H1 (cell line): ENCODE measurements around the gene ZC3HAV1. TPM values are rescaled to one million over a fixed set of nuclear protein-coding genes. Genes with fewer than 3 reads are reported as not detected.
"Not testable (repeated sequence)": the region's sequence is repeated elsewhere in the genome, so short reads cannot be mapped to it uniquely, and the experiment has no call there.

Source experiments
- CTCF ChIA-PET: fragments of 300-600 bp; sonication (Branson Sonifier 250); formaldehyde crosslinking; loops from one replicate; lab custom pipeline; 2021; ENCODE audit not compliant: partially characterized antibody; lab: Charles Lee
- POLR2A ChIA-PET: fragments of 300-600 bp; sonication (Branson Sonifier 250); formaldehyde crosslinking; loops from one replicate; lab custom pipeline; 2021; ENCODE audit warnings: inconsistent platforms; ENCODE audit not compliant: partially characterized antibody; lab: Charles Lee
- DNase-seq, 2 experiments: peaks; one replicate each; pipeline versions ENCODE4 v3.0.0 to v3.0.0-alpha.2; 2010 to 2022; ENCODE audit warnings: low spot score in 2 of 2, low read depth in 1 of 2, mixed read lengths in 1 of 2
- FAIRE-seq: peaks from 2 replicates; lab custom pipeline; 2011; peaks lifted over from hg19 to GRCh38; lab: Jason Lieb, UNC
- H2AFZ ChIP-seq: 2 replicates; pipeline ENCODE4 v1.8.1; 2012; ENCODE audit warnings: low read length, inconsistent platforms
- H2AK5ac ChIP-seq: 2 replicates; pipeline ENCODE4 v1.6.1; 2013; ENCODE audit warnings: low read depth, low read length
- H2BK120ac ChIP-seq: replicated peaks from 2 replicates; pipeline ENCODE3; 2013; ENCODE audit warnings: low read depth, low read length, inconsistent platforms
- H2BK12ac ChIP-seq: 2 replicates; pipeline ENCODE4 v1.6.1; 2013; ENCODE audit warnings: low read depth, low read length
- H2BK15ac ChIP-seq: 2 replicates; pipeline ENCODE4 v1.6.1; 2013; ENCODE audit warnings: low read length
- H2BK20ac ChIP-seq: 2 replicates; pipeline ENCODE4 v1.6.1; 2013; ENCODE audit warnings: low read length
- H2BK5ac ChIP-seq: 2 replicates; pipeline ENCODE4 v1.6.1; 2013; ENCODE audit warnings: low read depth, low read length
- H3K14ac ChIP-seq: 2 replicates; pipeline ENCODE4 v1.6.1; 2013; ENCODE audit warnings: inconsistent platforms; ENCODE audit not compliant: insufficient read length
- H3K18ac ChIP-seq: 2 replicates; pipeline ENCODE4 v1.6.1; 2013; ENCODE audit warnings: low read length; ENCODE audit errors: extremely low read depth
- H3K23ac ChIP-seq: 2 replicates; pipeline ENCODE4 v1.6.1; 2013; ENCODE audit warnings: inconsistent platforms; ENCODE audit not compliant: insufficient read length
- H3K23me2 ChIP-seq: 2 replicates; pipeline ENCODE4 v1.6.1; 2013; ENCODE audit warnings: low read depth, low read length
- H3K27ac ChIP-seq: 2 replicates; pipeline ENCODE4 v1.6.1; 2011; ENCODE audit warnings: low read depth, low read length, inconsistent platforms
- H3K27me3 ChIP-seq, 4 experiments: replicated peaks in 1 of 4; 1 replicate in 1 of 4; 2 replicates in 3 of 4; pipeline versions ENCODE4 v1.6.1 to v1.8.1; 2011 to 2013; ENCODE audit warnings: low read length in 3 of 4, mild to moderate bottlenecking in 3 of 4, inconsistent platforms in 2 of 4, mixed read lengths in 2 of 4, moderate library complexity in 1 of 4; ENCODE audit not compliant: control insufficient read depth in 3 of 4, insufficient read depth in 3 of 4; ENCODE audit errors: extremely low read depth in 1 of 4
- H3K36me3 ChIP-seq, 4 experiments: 2 replicates each; pipeline versions ENCODE4 v1.6.1 to v1.8.1; 2011 to 2013; ENCODE audit warnings: mild to moderate bottlenecking in 4 of 4, low read length in 3 of 4, moderate library complexity in 2 of 4, control low read depth in 1 of 4, inconsistent platforms in 1 of 4; ENCODE audit not compliant: insufficient read depth in 4 of 4, control insufficient read depth in 2 of 4
- H3K4ac ChIP-seq: replicated peaks from 2 replicates; pipeline ENCODE3; 2013; ENCODE audit warnings: low read length, low read depth, mixed read lengths, inconsistent platforms; ENCODE audit not compliant: insufficient read length
- H3K4me1 ChIP-seq, 4 experiments: replicated peaks in 1 of 4; 1 replicate in 1 of 4; 2 replicates in 3 of 4; pipeline versions ENCODE4 v1.6.1 to v1.8.1; 2011 to 2013; ENCODE audit warnings: low read length in 3 of 4, inconsistent platforms in 2 of 4, mixed read lengths in 1 of 4; ENCODE audit not compliant: insufficient read depth in 4 of 4, control insufficient read depth in 3 of 4
- H3K4me2 ChIP-seq, 2 experiments: 2 replicates each; pipeline versions ENCODE4 v1.6.1 to v1.8.1; 2011 to 2013; ENCODE audit warnings: low read depth in 2 of 2, low read length in 2 of 2, control low read depth in 1 of 2, inconsistent platforms in 1 of 2, mild to moderate bottlenecking in 1 of 2; ENCODE audit not compliant: insufficient read depth in 1 of 2
- H3K4me3 ChIP-seq, 4 experiments: fragments of 200-600, 300-600 bp in 1 of 4; sonication (generic), shearing (Covaris generic), sonication (Bioruptor Twin) in 1 of 4; 2 replicates each; pipeline versions ENCODE4 v1.5.1 to v1.8.1; 2011 to 2016; ENCODE audit warnings: low read length in 4 of 4, low read depth in 3 of 4, control low read depth in 2 of 4, inconsistent platforms in 2 of 4, mild to moderate bottlenecking in 2 of 4, mixed read lengths in 1 of 4, moderate library complexity in 1 of 4; ENCODE audit not compliant: insufficient read depth in 2 of 4; ENCODE audit errors: extremely low read depth in 1 of 4
- H3K56ac ChIP-seq: replicated peaks from 2 replicates; pipeline ENCODE3; 2013; ENCODE audit warnings: low read depth, mild to moderate bottlenecking, mixed read lengths, low read length, inconsistent platforms; ENCODE audit not compliant: insufficient read length
- H3K79me1 ChIP-seq: 2 replicates; pipeline ENCODE4 v1.6.1; 2013; ENCODE audit warnings: low read depth, low read length, control low read depth
- H3K79me2 ChIP-seq, 2 experiments: 2 replicates each; pipeline versions ENCODE4 v1.6.1 to v1.8.1; 2012 to 2013; ENCODE audit warnings: low read length in 2 of 2, mild to moderate bottlenecking in 2 of 2, inconsistent platforms in 1 of 2; ENCODE audit not compliant: insufficient read depth in 2 of 2, control insufficient read depth in 1 of 2
- H3K9ac ChIP-seq, 4 experiments: replicated peaks in 1 of 4; 1 replicate in 1 of 4; 2 replicates in 3 of 4; pipeline versions ENCODE4 v1.6.1 to v1.8.1; 2011 to 2013; ENCODE audit warnings: low read depth in 3 of 4, low read length in 3 of 4, control low read depth in 2 of 4, mild to moderate bottlenecking in 2 of 4, moderate library complexity in 2 of 4, inconsistent platforms in 1 of 4; ENCODE audit errors: extremely low read depth in 1 of 4
- H3K9me3 ChIP-seq, 2 experiments: 2 replicates each; pipeline versions ENCODE4 v1.6.1 to v1.8.1; 2012 to 2013; ENCODE audit warnings: mild to moderate bottlenecking in 2 of 2, moderate library complexity in 2 of 2, control low read depth in 1 of 2, inconsistent platforms in 1 of 2, low read depth in 1 of 2, low read length in 1 of 2, mixed read lengths in 1 of 2; ENCODE audit not compliant: insufficient read depth in 2 of 2
- H4K20me1 ChIP-seq, 2 experiments: replicated peaks in 1 of 2; 2 replicates each; pipeline versions ENCODE3 to v1.8.1; 2011 to 2013; ENCODE audit warnings: inconsistent platforms in 2 of 2, low read length in 2 of 2, mild to moderate bottlenecking in 1 of 2; ENCODE audit not compliant: insufficient read depth in 2 of 2, control insufficient read depth in 1 of 2
- H4K5ac ChIP-seq: 2 replicates; pipeline ENCODE4 v1.6.1; 2013; ENCODE audit warnings: low read length, low read depth, mixed read lengths, inconsistent platforms; ENCODE audit not compliant: insufficient read length
- H4K8ac ChIP-seq: 2 replicates; pipeline ENCODE4 v1.8.0; 2013; ENCODE audit warnings: mild to moderate bottlenecking, moderate library complexity, low read length, inconsistent platforms; ENCODE audit not compliant: insufficient read depth; ENCODE audit errors: extremely low read depth
- H4K91ac ChIP-seq: replicated peaks from 2 replicates; pipeline ENCODE3; 2013; ENCODE audit warnings: low read length, mixed read lengths, inconsistent platforms; ENCODE audit not compliant: insufficient read length
- WGBS, 2 experiments: shearing (Covaris generic) in 1 of 2; methylation state at CpG; one replicate each; pipeline versions ENCODE4 v1.1.6 to v1.1.7; 2013 to 2015; ENCODE audit warnings: low lambda C conversion rate in 2 of 2, mixed read lengths in 2 of 2, inconsistent platforms in 1 of 2, low coverage in 1 of 2, missing lambda C conversion rate in 1 of 2; ENCODE audit not compliant: insufficient replicate concordance in 2 of 2, insufficient coverage in 1 of 2, insufficient read length in 1 of 2; ENCODE audit errors: extremely low coverage in 1 of 2, missing lambda C conversion rate in 1 of 2; 5-methylcytosine and 5-hydroxymethylcytosine counted together
- polyA plus RNA-seq, 7 experiments: library from polyadenylated mRNA; depleted of rRNA in 3 of 7; stranded (reverse) in 5 of 7; unstranded in 2 of 7; fragments of >200 nt in 5 of 7; fragments of 200-250 nt in 2 of 7; gene quantifications; 1 replicate in 5 of 7; 2 replicates in 1 of 7; 4 replicates in 1 of 7; pipeline versions ENCODE4 v1.2.1 to v1.2.3, GENCODE V29; 2011 to 2013; ENCODE audit warnings: missing spikeins in 2 of 7, mixed read lengths in 2 of 7
- total RNA-seq: library from RNA; stranded (reverse); fragmentation: NEBNext Ultra II Directional; extraction: Animal tissue kit (Norgen Biotek cat#: 25700); gene quantifications from 2 replicates; pipeline ENCODE4 v1.2.1, GENCODE V29; 2021

Gene ZC3HAV1
- total and polyA plus RNA-seq, 2 of the 8 experiments (the other 6 are each of a cell fraction or from before 2014, with no cell fraction given) = 22.5 to 43.4 TPM

- H3K79me1 ChIP-seq, H2BK12ac ChIP-seq, H3K9me3 ChIP-seq, H2BK5ac ChIP-seq, H3K4ac ChIP-seq, H2BK20ac ChIP-seq, H3K4me2 ChIP-seq, H2AFZ ChIP-seq, DNase-seq, H4K20me1 ChIP-seq, CTCF ChIA-PET, H3K56ac ChIP-seq, H4K91ac ChIP-seq, POLR2A ChIA-PET, FAIRE-seq, H3K9ac ChIP-seq, H3K4me1 ChIP-seq, H4K5ac ChIP-seq, H4K8ac ChIP-seq, H3K4me3 ChIP-seq, H3K18ac ChIP-seq, H3K27me3 ChIP-seq, H3K27ac ChIP-seq, H3K36me3 ChIP-seq, H2AK5ac ChIP-seq, H3K14ac ChIP-seq, H2BK15ac ChIP-seq, H3K23ac ChIP-seq, H2BK120ac ChIP-seq: not testable (repeated sequence)
- peaks cover 8 to 45% of the 10 kb centered on the region in 2 experiments; a peak in 3 of 4 replicates for H3K79me2 ChIP-seq
- 94% methylated on average over 7 of the region's 7 CpGs; no CpG with 5 or more reads in 1 of the 2 experiments for WGBS, 2 experiments
- H3K23me2 ChIP-seq = peaks cover 12% of the 10 kb centered on the region
Measured at GRCh38 chr7:139106227-139106626, 3.3 kb downstream of the ZC3HAV1 start.
